NCI-H2107 (cell line): Measurements from ENCODE around the gene KANSL3.

ENCODE experiments used
- DNase-seq: peaks from one replicate; lab custom pipeline; 2025; lab: John Stamatoyannopoulos, UW

The KANSL3 gene

DNA sequence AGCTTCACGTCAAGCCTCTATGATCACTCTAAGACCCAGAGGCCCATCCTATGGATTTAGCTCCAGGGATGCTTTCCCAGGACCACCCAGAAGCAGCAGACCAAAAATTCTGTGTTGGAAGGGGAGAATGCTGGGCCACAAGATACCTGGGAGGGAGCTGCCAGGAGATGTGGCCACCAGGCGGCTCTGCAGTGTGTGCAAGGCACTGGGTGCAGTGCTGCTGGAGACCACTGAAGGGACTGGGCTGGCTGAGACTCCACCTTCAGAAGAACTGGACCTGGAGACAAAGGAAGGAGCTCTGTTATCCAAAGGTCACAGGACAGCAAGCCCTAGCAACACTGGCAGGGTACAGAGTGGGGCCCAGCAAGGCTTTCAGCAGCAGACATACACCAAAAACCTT lies 34.0 kb downstream of the KANSL3 start:
- no peak for DNase-seq

- no peak for DNase-seq
These were observed 35.7 kb downstream of the KANSL3 start for GRCh38 chr2:96602330-96602823.

- DNase-seq, result no peak
These were observed 36.5 kb downstream of the KANSL3 start for GRCh38 chr2:96601382-96602292.

DNA sequence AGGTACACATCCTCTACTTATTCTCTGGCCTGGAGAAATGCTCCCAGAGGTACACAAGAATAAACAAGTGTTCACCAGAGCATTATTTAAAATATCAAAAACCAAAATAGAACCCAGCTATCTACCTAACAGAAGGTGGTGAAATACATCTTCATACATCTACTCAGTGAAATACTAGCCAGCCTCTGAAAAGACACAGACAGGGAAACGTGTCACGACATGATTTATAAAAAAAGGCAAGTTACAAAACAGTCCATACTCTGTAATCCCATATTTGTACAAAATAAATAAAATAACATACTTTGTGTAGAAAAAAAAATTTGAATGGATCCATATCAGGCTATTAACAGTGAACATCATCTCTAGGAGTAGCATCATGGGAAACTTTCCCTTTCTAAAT lies 38.2 kb downstream of the KANSL3 start:
- DNase-seq, result no peak

- no peak for DNase-seq
These were observed 41.5 kb downstream of the KANSL3 start for GRCh38 chr2:96596596-96596995.

GRCh38 chr2:96594691-96595152 lies 43.4 kb downstream of the KANSL3 start:
- DNase-seq, result no peak

DNA sequence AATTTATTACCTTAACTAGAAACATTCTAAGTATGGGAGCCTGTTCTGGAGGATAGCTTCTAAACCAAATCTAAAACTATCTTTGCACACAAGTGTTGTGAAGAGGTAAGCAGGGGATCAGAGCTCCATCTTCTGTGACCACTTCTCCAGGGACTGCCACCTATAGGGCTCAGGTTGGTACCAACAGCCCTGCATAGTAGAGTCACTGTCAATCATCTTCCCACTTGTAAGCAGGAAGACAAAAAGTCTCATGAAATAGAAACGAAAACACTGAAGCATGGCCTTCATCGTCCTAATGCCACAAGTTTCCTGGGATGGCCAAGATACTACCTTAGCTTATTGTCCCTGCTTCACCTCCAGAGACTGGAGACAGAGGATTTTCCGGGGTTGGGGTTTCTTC lies 43.8 kb downstream of the KANSL3 start:
- DNase-seq, result no peak

GRCh38 chr2:96591494-96591893 lies 46.6 kb downstream of the KANSL3 start:
- DNase-seq, result no peak

DNA sequence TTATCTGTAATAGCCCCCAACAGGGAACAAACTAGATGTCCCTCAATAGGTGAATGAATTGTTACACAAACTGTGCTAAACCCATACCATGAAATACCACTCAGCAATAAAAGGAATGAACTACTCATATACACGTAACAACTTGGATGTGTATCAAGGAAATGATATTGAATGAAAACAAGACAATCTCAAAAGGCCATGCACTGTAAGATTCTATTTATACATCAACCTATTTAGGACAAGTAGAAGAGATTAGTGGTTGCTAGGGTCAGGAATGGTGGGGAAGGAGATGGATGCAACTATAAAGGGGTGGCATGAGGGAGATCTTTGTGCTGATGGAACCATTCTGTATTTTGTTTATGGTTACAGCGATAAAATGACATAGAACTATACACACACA lies 47.1 kb downstream of the KANSL3 start:
- DNase-seq, result no peak

DNA sequence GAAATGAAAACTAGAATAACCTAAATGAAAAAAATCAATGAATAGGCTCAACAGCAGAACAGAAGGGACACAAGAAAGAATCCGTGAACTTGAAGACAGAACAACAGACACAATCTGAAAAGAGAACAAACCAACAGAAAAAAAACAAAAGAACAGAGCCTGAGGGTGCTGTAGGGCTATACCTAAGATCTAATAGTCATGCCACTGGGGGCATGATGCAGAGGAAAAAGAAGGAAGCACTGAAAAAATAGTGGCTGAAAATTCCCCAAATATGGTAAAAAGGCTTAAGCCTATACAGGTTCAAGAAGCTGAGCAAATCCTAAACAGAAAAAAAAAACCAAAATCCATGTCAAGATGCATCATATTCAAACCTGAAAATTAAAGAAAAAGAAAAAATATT lies 50.3 kb downstream of the KANSL3 start:
- DNase-seq, result no peak

DNA sequence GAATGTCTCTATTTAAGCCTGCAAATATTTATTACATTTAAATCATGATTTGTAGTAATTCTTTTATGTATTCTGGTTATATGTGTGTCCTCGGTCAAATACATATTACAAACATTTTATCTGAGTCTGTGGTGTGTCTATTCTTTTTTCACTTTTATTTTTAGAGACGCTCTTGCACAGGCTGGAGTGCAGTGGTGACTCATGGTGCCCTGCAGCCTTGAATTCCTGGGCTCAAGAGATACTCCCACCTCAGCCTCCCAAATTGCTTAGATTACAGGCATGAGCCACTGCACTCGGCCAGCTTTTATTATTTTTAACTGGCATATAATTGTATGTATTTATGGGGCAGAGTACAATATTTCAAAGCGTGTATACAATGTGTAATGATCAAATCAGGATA lies 54.1 kb downstream of the KANSL3 start:
- no peak for DNase-seq

- DNase-seq, result no peak
These were observed 57.3 kb downstream of the KANSL3 start for GRCh38 chr2:96580771-96581170.

DNA sequence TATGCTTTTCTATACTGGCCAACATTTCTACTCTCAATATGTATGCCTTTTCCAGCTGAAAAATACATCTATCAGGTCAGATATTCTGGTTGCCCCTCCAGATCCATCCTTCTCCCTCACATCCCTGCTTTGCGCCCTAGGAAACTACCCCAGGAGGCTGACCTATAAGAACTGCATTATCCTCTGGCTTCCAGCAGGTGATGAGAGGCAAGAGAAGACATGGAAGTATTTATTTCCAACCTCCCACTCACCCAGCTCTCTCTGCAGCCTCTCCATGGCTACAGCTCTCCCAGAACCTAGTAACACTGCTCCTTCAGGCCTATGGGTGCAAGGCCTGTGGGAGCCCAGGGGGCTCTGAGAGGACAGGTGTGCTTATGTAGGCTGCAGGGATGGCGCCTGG lies 58.7 kb downstream of the KANSL3 start:
- DNase-seq, result no peak

DNA sequence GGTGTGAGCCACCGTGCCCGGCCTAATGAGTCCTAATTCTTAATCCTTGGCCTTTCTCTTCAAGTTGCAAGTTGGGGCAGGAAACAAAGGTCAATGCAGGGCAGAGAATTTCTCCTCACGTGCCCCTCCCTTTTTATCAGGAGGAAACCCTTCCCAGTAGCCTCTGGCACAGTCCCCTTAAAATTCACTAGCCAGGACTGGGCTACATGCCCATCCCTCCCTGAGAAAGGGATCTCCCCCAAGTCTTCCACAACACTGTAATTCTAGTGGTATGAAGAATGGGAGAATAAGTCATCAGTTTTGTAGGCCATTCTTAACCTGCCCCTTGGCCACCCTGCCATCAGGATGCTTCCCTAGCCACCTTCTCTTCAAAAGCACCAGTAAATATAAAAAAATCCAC lies 59.4 kb downstream of the KANSL3 start:
- DNase-seq, result no peak

DNA sequence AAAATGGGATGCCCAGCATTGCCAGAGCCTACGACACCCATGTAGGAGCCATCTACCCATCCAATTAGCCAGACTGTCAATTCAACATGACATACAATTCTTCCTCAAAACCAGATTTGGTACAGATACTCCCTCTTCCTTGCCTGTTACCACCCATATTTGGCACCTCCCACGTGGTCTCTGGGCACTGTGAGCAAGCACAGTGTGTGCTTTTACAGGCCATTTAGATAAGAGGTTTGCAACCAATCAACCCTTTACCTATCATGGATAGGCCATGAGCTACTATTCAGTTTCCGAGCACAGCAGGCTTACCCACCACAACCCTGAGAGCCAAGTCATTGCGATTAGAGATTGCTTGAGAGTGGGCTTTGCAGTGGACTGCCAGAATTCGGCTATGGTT lies 60.6 kb downstream of the KANSL3 start:
- no peak for DNase-seq

DNA sequence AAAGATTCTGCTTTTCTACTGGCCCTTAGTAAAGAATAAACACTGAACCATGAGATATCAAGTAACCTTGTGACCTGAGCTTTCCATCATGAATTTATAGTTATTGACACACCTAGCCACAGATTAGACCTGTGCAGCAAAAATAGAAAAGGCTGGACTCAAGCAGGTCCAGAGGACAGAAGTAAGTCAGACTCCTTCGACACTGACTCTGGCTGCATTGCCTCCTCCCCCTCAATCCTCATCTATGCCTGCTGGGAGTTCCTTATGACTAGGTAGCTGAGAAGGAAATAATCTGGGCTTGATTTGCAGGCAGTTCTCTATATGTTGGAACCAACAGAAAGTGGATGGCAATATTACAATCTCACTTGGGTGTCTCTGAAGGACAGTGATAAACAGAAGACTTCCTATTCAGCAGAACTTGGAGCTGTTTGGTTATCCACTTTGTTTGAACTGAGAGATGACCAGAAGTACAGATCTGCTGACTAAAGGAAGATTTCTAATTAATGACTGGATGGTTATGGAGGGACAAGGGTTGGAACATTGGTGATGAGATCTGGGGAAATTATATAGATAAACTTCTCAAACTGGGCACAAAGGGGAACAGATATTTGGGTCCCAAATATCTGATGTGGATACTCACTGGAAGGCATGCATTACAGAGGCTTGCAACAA lies 62.2 kb downstream of the KANSL3 start:
- DNase-seq, result no peak

- DNase-seq, result no peak
These were observed 63.7 kb downstream of the KANSL3 start for GRCh38 chr2:96574364-96574763.

DNA sequence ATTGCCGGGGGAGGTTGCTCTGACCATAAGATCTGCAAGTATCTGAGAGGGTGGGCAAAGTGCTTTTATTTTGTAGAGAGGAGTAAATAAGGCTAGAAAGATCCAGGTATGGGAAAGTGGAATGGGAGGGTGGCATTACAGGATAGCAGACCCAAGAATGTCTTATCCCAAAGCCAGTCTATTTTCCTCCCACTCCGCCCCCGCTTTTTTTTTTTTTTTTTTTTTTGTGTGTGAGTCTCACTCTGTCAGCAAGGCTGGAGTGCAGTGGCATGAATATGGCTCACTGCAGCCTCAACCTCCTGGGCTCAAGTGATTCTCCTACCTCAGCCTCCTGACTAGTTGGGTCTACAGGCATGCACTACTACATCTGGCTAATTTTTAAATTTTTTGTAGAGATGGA lies 70.0 kb downstream of the KANSL3 start:
- no peak for DNase-seq

DNA sequence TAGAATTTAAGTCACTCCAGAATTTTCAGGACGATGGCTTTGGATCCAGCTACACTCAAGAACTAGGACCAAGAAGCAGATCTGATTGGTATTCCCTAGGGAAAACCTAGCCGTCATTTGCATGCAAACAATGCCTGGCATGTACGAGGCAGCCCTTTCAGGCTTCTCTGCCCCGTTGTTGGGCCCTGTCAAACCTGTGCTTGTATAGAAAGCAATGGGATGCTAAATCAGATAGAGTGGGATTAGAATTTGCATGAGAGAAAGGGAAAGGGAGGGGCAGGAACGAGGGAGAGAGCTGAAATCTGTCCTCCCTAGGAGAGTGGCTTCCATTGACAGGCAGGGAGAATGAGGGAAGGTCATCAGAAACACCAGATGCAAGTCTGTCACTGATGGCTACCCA lies 73.0 kb downstream of the KANSL3 start:
- no peak for DNase-seq

DNA sequence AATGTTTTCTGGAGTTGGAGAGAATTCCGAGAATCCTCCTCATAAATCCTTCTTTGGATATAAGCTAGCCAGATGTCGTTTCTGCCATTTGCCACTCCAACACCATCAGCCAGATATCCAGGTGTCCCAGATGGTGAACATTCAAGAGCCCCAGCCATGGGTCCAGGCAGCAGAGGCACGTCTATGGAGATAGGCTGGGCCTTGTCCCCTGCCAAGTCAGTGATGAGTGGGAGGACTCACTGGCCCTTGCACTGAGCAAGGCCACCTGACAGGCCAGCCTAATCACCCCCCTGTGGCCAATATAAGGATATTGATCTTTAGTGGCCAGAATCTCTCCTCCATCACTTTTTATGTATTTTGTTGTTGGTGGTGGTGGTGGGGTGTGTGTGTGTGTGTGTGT lies 73.5 kb downstream of the KANSL3 start:
- no peak for DNase-seq

DNA sequence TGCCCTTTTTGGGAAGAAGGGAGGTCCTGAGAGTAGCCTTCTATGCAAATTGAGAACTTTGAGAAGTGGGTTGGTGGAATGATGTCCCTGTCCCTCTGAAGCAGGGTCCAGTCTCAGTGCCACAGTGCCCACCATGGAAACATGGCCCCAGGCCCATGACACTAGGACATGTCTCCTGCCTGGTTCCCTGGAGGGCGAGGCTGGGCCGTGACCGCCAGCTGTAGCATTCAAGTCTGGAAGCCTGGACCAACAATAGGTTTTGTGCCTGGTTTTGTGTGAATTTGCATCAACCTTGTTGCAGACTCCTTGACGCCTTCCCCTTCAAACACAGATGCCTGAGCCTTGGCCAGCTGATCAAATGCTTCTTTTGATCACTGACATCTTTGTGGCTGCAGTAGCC lies 74.1 kb downstream of the KANSL3 start:
- no peak for DNase-seq

DNA sequence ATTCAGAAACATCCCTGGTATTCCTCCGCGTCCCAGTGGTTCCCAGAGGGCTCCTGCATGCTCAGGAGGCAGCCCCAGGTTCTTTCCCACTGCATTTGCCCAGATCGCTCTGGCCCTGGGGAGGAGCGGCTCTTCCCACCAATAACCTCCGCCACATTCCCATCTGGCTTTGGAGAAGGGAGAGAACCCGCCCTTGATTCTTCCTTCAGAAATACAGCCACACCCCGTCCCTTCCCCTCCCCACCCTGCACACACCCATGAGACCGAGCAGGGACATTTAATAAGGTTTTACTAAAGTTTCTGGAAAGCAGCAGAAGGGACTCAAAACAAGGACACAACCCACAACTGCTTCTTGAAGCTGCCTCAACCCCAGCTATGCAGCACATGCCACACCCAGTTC lies 79.6 kb downstream of the KANSL3 start:
- DNase-seq, result no peak

GRCh38 chr2:96558061-96558460 lies 80.1 kb downstream of the KANSL3 start:
- DNase-seq, result no peak
